Neural progenitor cell (in vitro differentiated cells): ENCODE results near the gene ACOT13. TPM values are rescaled to one million over a fixed set of nuclear protein-coding genes. Genes with fewer than 3 reads are reported as not detected.
A peak's percentile ranks its signal among the peaks of the same experiment; 100 is the strongest.
"Not testable (repeated sequence)": the region's sequence is repeated elsewhere in the genome, so short reads cannot be mapped to it uniquely, and the experiment has no call there.

ENCODE experiments used
- DNase-seq: peaks from one replicate; pipeline ENCODE4 v3.0.0-alpha.2; 2016; ENCODE audit warnings: low spot score
- H2AFZ ChIP-seq: fragments of 200-600 bp; sonication (generic); replicated peaks from 2 replicates; pipeline ENCODE4 v1.6.1; 2016; ENCODE audit warnings: antibody characterized with exemption
- H3F3A ChIP-seq: fragments of 200-600 bp; sonication (generic); 2 replicates; pipeline ENCODE4 v1.6.1; 2016; ENCODE audit warnings: antibody characterized with exemption, low read depth
- H3K27ac ChIP-seq: fragments of 200-600 bp; sonication (generic); 2 replicates; pipeline ENCODE4 v1.5.1; 2016; ENCODE audit warnings: mild to moderate bottlenecking
- H3K27me3 ChIP-seq: fragments of 200-600 bp; sonication (generic); 2 replicates; pipeline ENCODE4 v1.6.1; 2016; ENCODE audit warnings: mild to moderate bottlenecking, moderate library complexity
- H3K36me3 ChIP-seq: fragments of 200-600 bp; sonication (generic); 2 replicates; pipeline ENCODE4 v1.5.1; 2016
- H3K4me1 ChIP-seq: fragments of 200-600 bp; sonication (generic); 2 replicates; pipeline ENCODE4 v1.6.1; 2016; ENCODE audit warnings: mixed run types
- H3K4me2 ChIP-seq: fragments of 200-600 bp; sonication (generic); 2 replicates; pipeline ENCODE4 v1.6.1; 2016
- H3K4me3 ChIP-seq: fragments of 200-600 bp; sonication (generic); 2 replicates; pipeline ENCODE4 v1.5.1; 2016
- H3K79me2 ChIP-seq: fragments of 200-600 bp; sonication (generic); 2 replicates; pipeline ENCODE4 v1.6.1; 2016; ENCODE audit warnings: low read depth
- H3K9ac ChIP-seq: fragments of 200-600 bp; sonication (generic); 2 replicates; pipeline ENCODE4 v1.6.1; 2016
- H3K9me3 ChIP-seq: fragments of 200-600 bp; sonication (generic); 2 replicates; pipeline ENCODE4 v1.5.1; 2016; ENCODE audit warnings: low read depth
- H4K20me1 ChIP-seq: fragments of 200-600 bp; sonication (generic); 2 replicates; pipeline ENCODE4 v1.6.1; 2016; ENCODE audit warnings: low read depth
- H3K27ac Mint-ChIP-seq: 3 replicates; pipeline ENCODE4 v1.8.0; 2021; ENCODE audit warnings: mixed read lengths
- H3K27me3 Mint-ChIP-seq: 2 replicates; pipeline ENCODE4 v1.8.0; 2022; ENCODE audit warnings: low read depth, mild to moderate bottlenecking, inconsistent platforms, moderate library complexity, mixed read lengths; ENCODE audit not compliant: insufficient read depth
- H3K36me3 Mint-ChIP-seq: 3 replicates; pipeline ENCODE4 v1.8.0; 2021; ENCODE audit warnings: mixed read lengths
- H3K4me1 Mint-ChIP-seq: 3 replicates; pipeline ENCODE4 v1.8.0; 2021; ENCODE audit warnings: mixed read lengths
- H3K4me3 Mint-ChIP-seq: 3 replicates; pipeline ENCODE4 v1.8.0; 2021; ENCODE audit warnings: mild to moderate bottlenecking, moderate library complexity, mixed read lengths
- H3K9me3 Mint-ChIP-seq: 3 replicates; pipeline ENCODE4 v1.8.0; 2020; ENCODE audit warnings: mixed read lengths
- CTCF ChIP-seq: fragments of 200-600 bp; sonication (generic); IDR thresholded peaks from 2 replicates; pipeline ENCODE4 v1.5.1; 2017; ENCODE audit warnings: antibody characterized with exemption, mild to moderate bottlenecking
- EZH2 ChIP-seq: fragments of 200-600 bp; sonication (generic); IDR thresholded peaks from 2 replicates; pipeline ENCODE4 v1.6.1; 2017; ENCODE audit warnings: antibody characterized with exemption, mild to moderate bottlenecking, moderate library complexity
- EZH2phosphoT487 ChIP-seq: fragments of 200-600 bp; sonication (generic); IDR thresholded peaks from 2 replicates; pipeline ENCODE4 v1.6.1; 2017; ENCODE audit warnings: antibody characterized with exemption
- total RNA-seq: library from RNA; depleted of rRNA; stranded (reverse); fragments of >200 nt; gene quantifications from 2 replicates; pipeline ENCODE4 v1.2.3, GENCODE V29; 2015; ENCODE audit warnings: low replicate concordance

ACOT13 gene
- total RNA-seq, 1 donor from 2014 or later: 12.0 TPM

GRCh38 chr6:24664046-24664987, 2.6 kb upstream of the ACOT13 start:
- Histone ChIP-seq H3K4me2 (peak overlapping the region; percentile 97), H2AFZ (no peak overlapping the region), H3K27ac (no peak overlapping the region), H3K27me3 (no peaks in the 10 kb centered on the region), H3K9ac (no peak overlapping the region), H3K4me3 (peak overlapping the region; percentile 83), H3K79me2 (peaks cover 63% of the 10 kb centered on the region), H3K4me1 (peaks cover 34% of the 10 kb centered on the region), H3K36me3 (no peaks in the 10 kb centered on the region), H4K20me1 (peaks cover 32% of the 10 kb centered on the region), H3F3A (peaks cover 21% of the 10 kb centered on the region), H3K9me3 (no peaks in the 10 kb centered on the region)
- Mint-ChIP-seq H3K36me3 (peaks cover 32% of the 10 kb centered on the region), H3K27ac (no peak overlapping the region), H3K4me3 (peak overlapping the region; percentile 50), H3K27me3 (peaks cover 8% of the 10 kb centered on the region), H3K9me3 (peaks cover 8% of the 10 kb centered on the region), H3K4me1 (peaks cover 28% of the 10 kb centered on the region)
- TF ChIP-seq EZH2 (no peak), EZH2phosphoT487 (no peak), CTCF (no peak)
- DNase-seq: no peak

GRCh38 chr6:24666097-24666640, 708 bp upstream of the ACOT13 start:
- TF ChIP-seq CTCF (no peak), EZH2 (no peak), EZH2phosphoT487 (no peak)
- H3K4me1 Mint-ChIP-seq: peaks cover 28% of the 10 kb centered on the region
- peaks cover 41% of the 10 kb centered on the region for H3K36me3 Mint-ChIP-seq
- Histone ChIP-seq H2AFZ (peak overlapping the region; percentile 79), H4K20me1 (peaks cover 28% of the 10 kb centered on the region), H3K9ac (peak overlapping the region; percentile 78), H3K4me1 (peaks cover 34% of the 10 kb centered on the region), H3K4me3 (peak overlapping the region; percentile 83), H3K4me2 (peak overlapping the region; percentile 97), H3K36me3 (no peaks in the 10 kb centered on the region), H3K27me3 (no peaks in the 10 kb centered on the region), H3K27ac (peak overlapping the region; percentile 70), H3K79me2 (peaks cover 45% of the 10 kb centered on the region), H3K9me3 (peaks cover 5% of the 10 kb centered on the region), H3F3A (peaks cover 28% of the 10 kb centered on the region)
- peak overlapping the region; percentile 97 for H3K27ac Mint-ChIP-seq
- DNase-seq: no peak
- peaks cover 8% of the 10 kb centered on the region for H3K27me3 Mint-ChIP-seq
- peak overlapping the region; percentile 97 for H3K4me3 Mint-ChIP-seq
- H3K9me3 Mint-ChIP-seq: peaks cover 22% of the 10 kb centered on the region

- H3K9me3 ChIP-seq: peaks cover 16% of the 10 kb centered on the region
- H3K9ac ChIP-seq: no peak overlapping the region
- Mint-ChIP-seq H3K36me3 (peaks cover 35% of the 10 kb centered on the region), H3K4me3 (peak overlapping the region; percentile 97), H3K27me3 (peaks cover 8% of the 10 kb centered on the region), H3K9me3 (peaks cover 30% of the 10 kb centered on the region), H3K4me1 (peaks cover 28% of the 10 kb centered on the region), H3K27ac (peak overlapping the region; percentile 99)
- H3K27ac ChIP-seq: no peak overlapping the region
- TF ChIP-seq EZH2phosphoT487: no peak
- TF ChIP-seq EZH2: no peak
- TF ChIP-seq CTCF: no peak
- peaks cover 18% of the 10 kb centered on the region for H3F3A ChIP-seq
- H3K4me3 ChIP-seq: peak overlapping the region; percentile 83
- H4K20me1 ChIP-seq: peaks cover 16% of the 10 kb centered on the region
- peak overlapping the region; percentile 97 for H2AFZ ChIP-seq
- H3K4me2 ChIP-seq: peak overlapping the region; percentile 97
- peaks cover 39% of the 10 kb centered on the region for H3K79me2 ChIP-seq
- peaks cover 8% of the 10 kb centered on the region for H3K36me3 ChIP-seq
- peaks cover 23% of the 10 kb centered on the region for H3K4me1 ChIP-seq
- no peaks in the 10 kb centered on the region for H3K27me3 ChIP-seq
- no peak for DNase-seq
Measured at GRCh38 chr6:24667378-24667803, 514 bp downstream of the ACOT13 start.

- H3K27me3 Mint-ChIP-seq, H3K27me3 ChIP-seq, DNase-seq, H3K27ac Mint-ChIP-seq, H4K20me1 ChIP-seq, H3K9ac ChIP-seq, H3K27ac ChIP-seq, H3K36me3 ChIP-seq, H2AFZ ChIP-seq: not testable (repeated sequence)
- H3K36me3 Mint-ChIP-seq: peaks cover 29% of the 10 kb centered on the region
- peaks cover 25% of the 10 kb centered on the region for H3K4me1 Mint-ChIP-seq
- H3K4me3 ChIP-seq: peak overlapping the region; percentile 83
- peaks cover 19% of the 10 kb centered on the region for H3K4me1 ChIP-seq
- H3K9me3 Mint-ChIP-seq: peaks cover 38% of the 10 kb centered on the region
- peak overlapping the region; percentile 97 for H3K4me2 ChIP-seq
- H3F3A ChIP-seq: peaks cover 15% of the 10 kb centered on the region
- H3K4me3 Mint-ChIP-seq: peak overlapping the region; percentile 97
- H3K79me2 ChIP-seq: peaks cover 31% of the 10 kb centered on the region
- peaks cover 20% of the 10 kb centered on the region for H3K9me3 ChIP-seq
Measured at GRCh38 chr6:24668066-24668996, 1.5 kb downstream of the ACOT13 start.
